CD14-positive monocyte (primary cell): ENCODE measurements around the gene GPR150. TPM values are rescaled to one million over a fixed set of nuclear protein-coding genes. Genes with fewer than 3 reads are reported as not detected.

Experiments
- DNase-seq, 3 donors: peaks; one replicate each; pipeline ENCODE4 v3.0.0-alpha.2; 2011 to 2022
- H2AFZ ChIP-seq: 2 replicates; pipeline ENCODE4 v1.6.0; 2012; ENCODE audit warnings: mild to moderate bottlenecking, low read depth, low read length, inconsistent platforms; ENCODE audit not compliant: insufficient read depth, poor library complexity, severe bottlenecking
- H3K27ac ChIP-seq, 2 donors: 1 replicate in 1 of 2; 2 replicates in 1 of 2; pipeline ENCODE4 v1.5.1; 2012 to 2013; ENCODE audit warnings: low read length in 2 of 2, control low read depth in 1 of 2, inconsistent platforms in 1 of 2, low read depth in 1 of 2, mild to moderate bottlenecking in 1 of 2
- H3K27me3 ChIP-seq, 2 donors: one replicate each; pipeline versions ENCODE4 v1.6.0 to v1.6.1; 2011 to 2013; ENCODE audit warnings: low read length in 2 of 2; ENCODE audit not compliant: control insufficient read depth in 2 of 2, insufficient read depth in 2 of 2
- H3K36me3 ChIP-seq, 2 donors: replicated peaks in 1 of 2; 1 replicate in 1 of 2; 2 replicates in 1 of 2; pipeline versions ENCODE4 v1.5.1 to v1.6.1; 2012 to 2013; ENCODE audit warnings: low read length in 2 of 2, control low read depth in 1 of 2, inconsistent platforms in 1 of 2, mild to moderate bottlenecking in 1 of 2; ENCODE audit not compliant: insufficient read depth in 2 of 2, control insufficient read depth in 1 of 2
- H3K4me1 ChIP-seq, 2 donors: 1 replicate in 1 of 2; 2 replicates in 1 of 2; pipeline versions ENCODE4 v1.5.1 to v1.6.1; 2012 to 2013; ENCODE audit warnings: low read length in 2 of 2, control low read depth in 1 of 2, inconsistent platforms in 1 of 2, mild to moderate bottlenecking in 1 of 2, moderate library complexity in 1 of 2; ENCODE audit not compliant: insufficient read depth in 2 of 2, control insufficient read depth in 1 of 2
- H3K4me2 ChIP-seq: replicated peaks from 2 replicates; pipeline ENCODE3; 2012; ENCODE audit warnings: low read length, moderate library complexity, mild to moderate bottlenecking; ENCODE audit not compliant: poor library complexity, severe bottlenecking; ENCODE audit errors: extremely low read depth
- H3K4me3 ChIP-seq, 3 experiments: fragments of 200-600 bp in 1 of 3; sonication (generic) in 1 of 3; replicated peaks in 1 of 3; 1 replicate in 2 of 3; 2 replicates in 1 of 3; pipeline ENCODE4 v1.5.1; 2011 to 2013; ENCODE audit warnings: low read length in 3 of 3, mild to moderate bottlenecking in 3 of 3, control low read depth in 2 of 3, low read depth in 2 of 3, inconsistent platforms in 1 of 3, moderate library complexity in 1 of 3
- H3K79me2 ChIP-seq: 2 replicates; pipeline ENCODE4 v1.6.0; 2012; ENCODE audit warnings: mild to moderate bottlenecking, control low read depth, inconsistent platforms, low read length, moderate library complexity; ENCODE audit not compliant: insufficient read depth
- H3K9ac ChIP-seq: 2 replicates; pipeline ENCODE4 v1.6.0; 2017; ENCODE audit warnings: low read length, mild to moderate bottlenecking; ENCODE audit not compliant: insufficient read depth, poor library complexity, severe bottlenecking
- H3K9me3 ChIP-seq, 2 donors: replicated peaks in 1 of 2; 1 replicate in 1 of 2; 2 replicates in 1 of 2; pipeline versions ENCODE4 v1.5.1 to v1.6.1; 2012 to 2013; ENCODE audit warnings: low read length in 2 of 2, control low read depth in 1 of 2; ENCODE audit not compliant: control insufficient read depth in 1 of 2, insufficient read depth in 1 of 2
- H4K20me1 ChIP-seq: 2 replicates; pipeline ENCODE4 v1.6.0; 2012; ENCODE audit warnings: mild to moderate bottlenecking, low read length, control low read depth, moderate library complexity; ENCODE audit not compliant: insufficient read depth
- H3K27ac Mint-ChIP-seq, 7 donors: one replicate each; pipeline ENCODE4 v1.8.0; 2020; ENCODE audit warnings: mild to moderate bottlenecking in 7 of 7, mixed read lengths in 7 of 7, moderate library complexity in 6 of 7, inconsistent platforms in 2 of 7
- H3K27me3 Mint-ChIP-seq, 3 donors: one replicate each; pipeline ENCODE4 v1.8.0; 2021 to 2022; ENCODE audit warnings: low read depth in 3 of 3, mild to moderate bottlenecking in 3 of 3, mixed read lengths in 3 of 3, moderate library complexity in 3 of 3, inconsistent platforms in 1 of 3
- H3K36me3 Mint-ChIP-seq, 2 donors: one replicate each; pipeline ENCODE4 v1.8.0; 2020; ENCODE audit warnings: mixed read lengths in 2 of 2, inconsistent platforms in 1 of 2, mild to moderate bottlenecking in 1 of 2
- H3K4me1 Mint-ChIP-seq: one replicate; pipeline ENCODE4 v1.8.0; 2020; ENCODE audit warnings: mild to moderate bottlenecking, mixed read lengths
- H3K4me3 Mint-ChIP-seq, 2 donors: one replicate each; pipeline ENCODE4 v1.8.0; 2020; ENCODE audit warnings: mild to moderate bottlenecking in 2 of 2, mixed read lengths in 2 of 2, moderate library complexity in 1 of 2
- H3K9me3 Mint-ChIP-seq, 7 donors: one replicate each; pipeline ENCODE4 v1.8.0; 2020 to 2022; ENCODE audit warnings: mixed read lengths in 7 of 7, mild to moderate bottlenecking in 6 of 7, moderate library complexity in 6 of 7, inconsistent platforms in 2 of 7
- CTCF ChIP-seq: fragments of 200-600 bp; IDR thresholded peaks from one replicate; pipeline ENCODE4 v1.8.0; 2022; ENCODE audit warnings: antibody characterized with exemption, mild to moderate bottlenecking
- WGBS: methylation state at CpG from one replicate; pipeline ENCODE4 v1.1.5; 2013; ENCODE audit warnings: missing lambda C conversion rate; ENCODE audit not compliant: insufficient coverage; 5-methylcytosine and 5-hydroxymethylcytosine counted together
- intact Hi-C, 2 donors: fragments of 100-400 bp; cut with micrococcal nuclease; formaldehyde crosslinking; loops; one replicate each; pipeline versions ENCODE4 v1.15.0 to v1.15.1; 2023
- polyA plus RNA-seq, 3 donors: library from polyadenylated mRNA; depleted of rRNA in 1 of 3; unstranded in 2 of 3; stranded (reverse) in 1 of 3; fragments of 300-500 nt in 2 of 3; fragments of >200 nt in 1 of 3; fragmentation: Illumina TruSeq in 2 of 3; gene quantifications; 1 replicate in 2 of 3; 2 replicates in 1 of 3; pipeline ENCODE4 v1.2.3, GENCODE V29; 2012 to 2021

The GPR150 gene
- polyA plus RNA-seq, 3 donors: not detected

DNA sequence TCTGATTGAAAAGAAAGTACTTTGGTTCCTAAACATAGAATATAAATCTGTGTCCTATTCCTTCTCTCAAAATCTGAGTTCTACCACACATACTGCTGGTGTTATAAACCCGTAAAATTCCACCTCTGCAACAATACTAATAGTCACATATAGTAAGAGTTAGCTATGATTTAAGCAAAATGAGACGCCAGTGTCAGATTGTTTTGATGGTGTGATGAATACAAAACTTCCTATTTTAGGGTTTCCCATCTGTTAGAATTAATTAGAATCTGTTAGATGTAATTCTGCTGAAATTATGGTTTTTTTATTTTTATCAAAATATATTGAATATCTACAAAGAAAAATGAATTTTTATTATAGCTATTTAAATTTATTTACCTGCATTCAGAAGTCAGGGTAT is 38.3 kb upstream of the GPR150 start:
- H3K79me2 ChIP-seq: no peaks in the 10 kb centered on the region
- DNase-seq: no peak
- no peak overlapping the region for H3K9ac ChIP-seq
- H3K4me3 ChIP-seq: no peak overlapping the region
- no peak overlapping the region for H2AFZ ChIP-seq
- H3K4me1 ChIP-seq: no peaks in the 10 kb centered on the region
- no peaks in the 10 kb centered on the region for H4K20me1 ChIP-seq
- H3K36me3 ChIP-seq: no peaks in the 10 kb centered on the region
- H3K9me3 Mint-ChIP-seq: peaks cover 0 to 3% (median 0%) of the 10 kb centered on the region in 7 donors
- no peak overlapping the region for H3K27ac ChIP-seq
- peaks cover 2 to 3% of the 10 kb centered on the region in 2 donors for H3K36me3 Mint-ChIP-seq
- H3K27ac Mint-ChIP-seq: no peak overlapping the region
- no CpG with 5 or more reads among the region's 2 CpGs for WGBS
- no peak for TF ChIP-seq CTCF
- no peaks in the 10 kb centered on the region for H3K27me3 ChIP-seq
- H3K9me3 ChIP-seq: no peaks in the 10 kb centered on the region
- no peaks in the 10 kb centered on the region for H3K27me3 Mint-ChIP-seq
- H3K4me3 Mint-ChIP-seq: no peak overlapping the region
- H3K4me2 ChIP-seq: no peak overlapping the region
- H3K4me1 Mint-ChIP-seq: no peaks in the 10 kb centered on the region
- intact Hi-C loops: no loop called here

DNA sequence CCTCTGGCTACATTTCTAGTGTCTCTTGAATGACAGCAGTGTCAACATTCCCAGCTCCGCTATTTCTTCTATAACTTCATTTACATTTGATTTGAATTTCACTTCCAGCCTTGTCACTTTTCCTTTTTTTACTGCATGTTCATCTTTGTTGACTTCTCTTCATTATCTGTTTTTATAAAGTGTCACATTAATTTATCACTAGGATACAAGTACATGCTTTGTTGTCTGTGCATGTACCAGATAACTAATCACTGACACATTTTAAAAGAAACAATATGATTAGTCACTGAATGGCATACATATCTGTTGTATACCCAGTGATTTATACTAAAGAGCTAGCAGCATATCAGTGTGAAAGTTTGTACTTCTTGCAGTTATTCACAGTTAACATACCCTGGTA is 35.9 kb upstream of the GPR150 start:
- Histone ChIP-seq H4K20me1 (no peaks in the 10 kb centered on the region), H3K79me2 (no peaks in the 10 kb centered on the region), H3K27me3 (no peaks in the 10 kb centered on the region), H3K4me2 (no peak overlapping the region), H3K9ac (no peak overlapping the region), H3K4me3 (no peak overlapping the region), H3K27ac (no peak overlapping the region), H3K4me1 (no peaks in the 10 kb centered on the region), H3K9me3 (no peaks in the 10 kb centered on the region), H2AFZ (no peak overlapping the region), H3K36me3 (no peaks in the 10 kb centered on the region)
- H3K36me3 Mint-ChIP-seq: peaks cover 0 to 3% of the 10 kb centered on the region in 2 donors
- peaks cover 0 to 5% (median 0%) of the 10 kb centered on the region in 7 donors for H3K9me3 Mint-ChIP-seq
- no peak for TF ChIP-seq CTCF
- no peaks in the 10 kb centered on the region for H3K4me1 Mint-ChIP-seq
- no CpG with 5 or more reads among the region's 1 CpG for WGBS
- DNase-seq: no peak
- intact Hi-C loops: no loop called here
- H3K27me3 Mint-ChIP-seq: no peaks in the 10 kb centered on the region
- no peak overlapping the region for H3K27ac Mint-ChIP-seq
- H3K4me3 Mint-ChIP-seq: no peak overlapping the region
